Breast epithelium (tissue), 4 donors: Measurements from ENCODE around the gene CCDC148. TPM values are rescaled to one million over a fixed set of nuclear protein-coding genes. Genes with fewer than 3 reads are reported as not detected.

Experiments used
- DNase-seq, 2 donors: peaks; one replicate each; pipeline ENCODE4 v3.0.0-alpha.2; 2019; ENCODE audit warnings: low spot score in 2 of 2
- H3K27ac ChIP-seq, 2 donors: fragments of 200-600 bp; sonication (generic) in 1 of 2; one replicate each; pipeline ENCODE4 v1.5.1; 2016 to 2019; ENCODE audit warnings: mild to moderate bottlenecking in 1 of 2
- H3K27me3 ChIP-seq, 2 donors: fragments of 200-600 bp; sonication (generic) in 1 of 2; one replicate each; pipeline versions ENCODE4 v1.5.1 to v1.6.0; 2017 to 2019; ENCODE audit warnings: control low read depth in 1 of 2, mild to moderate bottlenecking in 1 of 2
- H3K36me3 ChIP-seq: fragments of 200-600 bp; one replicate; pipeline ENCODE4 v1.5.1; 2019
- H3K4me1 ChIP-seq, 2 donors: fragments of 200-600 bp; sonication (generic); one replicate each; pipeline ENCODE4 v1.5.1; 2016 to 2019; ENCODE audit warnings: control low read depth in 1 of 2
- H3K4me3 ChIP-seq, 3 donors: fragments of 200-600 bp; sonication (generic); 1 replicate in 2 of 3; 2 replicates in 1 of 3; pipeline ENCODE4 v1.5.1; 2016 to 2019; ENCODE audit warnings: mild to moderate bottlenecking in 3 of 3, moderate library complexity in 2 of 3
- H3K9me3 ChIP-seq, 2 donors: fragments of 200-600 bp; sonication (generic) in 1 of 2; one replicate each; pipeline ENCODE4 v1.5.1; 2016 to 2019; ENCODE audit warnings: control low read depth in 1 of 2
- CTCF ChIP-seq, 3 donors: fragments of 450-650 bp; IDR thresholded peaks; one replicate each; pipeline ENCODE4 v1.5.1; 2016 to 2017; ENCODE audit warnings: antibody characterized with exemption in 3 of 3, mild to moderate bottlenecking in 3 of 3, moderate library complexity in 3 of 3
- POLR2A ChIP-seq: fragments of 450-650 bp; IDR thresholded peaks from one replicate; pipeline ENCODE4 v1.6.1; 2016; ENCODE audit warnings: antibody characterized with exemption, mild to moderate bottlenecking, moderate library complexity
- POLR2AphosphoS5 ChIP-seq, 3 donors: sonication (generic); formaldehyde crosslinking; IDR thresholded peaks; one replicate each; pipeline ENCODE4 v1.6.1; 2017; ENCODE audit warnings: antibody characterized with exemption in 3 of 3
- intact Hi-C: fragments of 100-400 bp; cut with DNase I; formaldehyde crosslinking; loops from one replicate; pipeline ENCODE4 v1.15.1; 2023; ENCODE audit warnings: low total_unique reads
- total RNA-seq, 3 donors: library from RNA; depleted of rRNA; stranded (reverse); fragments of >200 nt; gene quantifications; one replicate each; pipeline ENCODE4 v1.1.0, GENCODE V29; 2016

CCDC148 gene
- total RNA-seq, 3 donors from 2014 or later = 1.4 to 9.8 (median 4.6) TPM

GRCh38 chr2:158144914-158145625 lies 311.5 kb downstream of the CCDC148 start:
- no peak for DNase-seq
- no peaks in the 10 kb centered on the region for H3K36me3 ChIP-seq
- no peaks in the 10 kb centered on the region for H3K9me3 ChIP-seq
- intact Hi-C loops = no loop called here
- H3K4me3 ChIP-seq = no peak overlapping the region
- H3K27ac ChIP-seq = no peak overlapping the region
- no peaks in the 10 kb centered on the region for H3K27me3 ChIP-seq
- H3K4me1 ChIP-seq = no peaks in the 10 kb centered on the region
- TF ChIP-seq POLR2A (no peak), POLR2AphosphoS5 (IDR thresholded peaks at IDR 0.05) (no peak), CTCF (IDR thresholded peaks at IDR 0.05) (no peak)

DNA sequence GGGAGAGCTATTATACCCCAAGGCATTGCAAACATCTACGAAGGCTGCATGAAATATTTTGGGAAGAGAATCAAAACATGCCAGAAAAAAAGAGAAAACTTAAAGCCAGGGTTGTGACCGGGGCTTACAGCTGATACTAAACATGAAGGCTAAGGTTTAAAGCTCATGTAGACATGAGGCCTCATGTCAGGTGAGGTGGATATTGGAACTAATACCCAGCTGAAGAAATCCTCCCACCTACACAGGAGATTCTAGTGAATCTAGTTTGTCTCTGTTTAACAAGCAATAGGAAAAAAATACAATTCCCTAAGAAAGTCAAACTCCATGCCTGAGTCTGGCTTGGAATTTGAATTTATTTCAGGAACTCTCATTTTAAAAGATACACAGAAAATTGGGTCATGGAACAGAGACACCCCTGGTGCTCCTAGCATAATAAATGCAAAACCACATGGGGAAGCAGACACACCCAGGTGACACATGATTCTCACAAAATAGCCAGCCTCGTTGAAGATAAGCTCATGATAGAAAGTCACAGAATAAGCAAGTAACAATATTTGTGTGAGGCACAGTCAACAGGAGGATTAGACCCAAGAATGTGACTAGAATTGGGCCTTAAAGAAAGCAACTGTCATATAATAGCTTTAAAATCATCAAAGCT lies 312.7 kb downstream of the CCDC148 start:
- H3K4me3 ChIP-seq = no peak overlapping the region
- no peak for TF ChIP-seq POLR2AphosphoS5 (IDR thresholded peaks at IDR 0.05)
- no peak for TF ChIP-seq CTCF (IDR thresholded peaks at IDR 0.05)
- TF ChIP-seq POLR2A = no peak
- no peaks in the 10 kb centered on the region for H3K4me1 ChIP-seq
- no peaks in the 10 kb centered on the region for H3K36me3 ChIP-seq
- H3K9me3 ChIP-seq = no peaks in the 10 kb centered on the region
- intact Hi-C loops = no loop called here
- H3K27me3 ChIP-seq = no peaks in the 10 kb centered on the region
- no peak overlapping the region for H3K27ac ChIP-seq
- no peak for DNase-seq

DNA sequence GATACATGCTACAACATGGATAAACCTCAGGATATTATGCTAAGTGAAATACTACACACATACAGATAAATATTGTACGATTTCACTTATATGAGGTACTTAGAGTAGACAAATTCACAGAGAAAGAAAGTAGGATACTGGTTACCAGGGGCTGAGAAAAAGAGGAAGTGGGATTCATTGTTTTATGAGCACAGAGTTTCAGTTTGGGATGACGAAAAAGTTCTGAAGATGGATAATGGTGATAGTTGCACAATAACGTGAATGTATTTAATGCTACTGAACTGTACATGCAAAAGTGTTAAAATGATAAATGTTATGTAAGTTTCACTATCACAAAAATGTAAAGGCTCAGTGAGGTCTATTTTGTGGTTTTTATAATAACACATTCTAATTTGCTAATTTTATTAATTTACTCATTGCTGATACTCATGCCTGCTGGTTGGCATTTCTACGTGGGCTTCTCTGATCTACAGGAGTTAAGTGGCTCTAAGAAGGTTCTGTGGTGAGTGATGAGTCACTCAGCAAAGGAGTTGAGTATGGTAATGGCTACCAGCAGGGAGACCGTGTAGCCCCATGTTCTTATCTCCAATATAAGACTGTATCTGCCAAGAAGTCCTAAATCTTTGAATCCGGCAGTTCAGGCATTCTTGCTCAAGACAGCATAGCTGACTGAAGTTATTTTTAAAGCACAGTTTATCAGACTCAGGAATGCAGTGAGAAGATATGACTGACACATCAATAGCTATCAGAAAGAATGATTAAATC lies 313.8 kb downstream of the CCDC148 start:
- H3K27ac ChIP-seq = no peak overlapping the region
- intact Hi-C loops = no loop called here
- no peak for DNase-seq
- TF ChIP-seq POLR2AphosphoS5 (IDR thresholded peaks at IDR 0.05) (no peak), POLR2A (no peak), CTCF (IDR thresholded peaks at IDR 0.05) (no peak)
- no peaks in the 10 kb centered on the region for H3K27me3 ChIP-seq
- no peaks in the 10 kb centered on the region for H3K36me3 ChIP-seq
- no peaks in the 10 kb centered on the region for H3K9me3 ChIP-seq
- H3K4me1 ChIP-seq = no peaks in the 10 kb centered on the region
- H3K4me3 ChIP-seq = no peak overlapping the region

DNA sequence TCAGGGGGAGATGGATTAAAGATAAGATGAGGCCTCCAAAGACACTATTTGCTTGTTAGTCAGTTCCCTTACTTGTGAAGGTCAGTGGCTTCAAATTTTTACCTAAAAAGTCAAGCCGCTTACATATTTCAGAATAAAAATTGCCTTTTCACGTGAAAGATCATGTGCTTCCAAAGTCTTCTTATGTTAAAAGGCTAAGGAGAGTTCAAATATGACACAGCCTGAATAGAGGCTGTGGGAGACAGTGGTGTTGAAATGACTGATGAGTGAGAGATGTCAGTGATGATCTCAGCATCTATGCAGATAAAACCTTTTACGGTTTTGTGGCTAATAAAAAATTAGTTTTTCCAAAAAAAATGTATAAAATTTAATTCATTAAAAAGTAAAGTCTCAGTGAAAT lies 314.4 kb downstream of the CCDC148 start:
- TF ChIP-seq POLR2AphosphoS5 (IDR thresholded peaks at IDR 0.05) = no peak
- TF ChIP-seq POLR2A = no peak
- TF ChIP-seq CTCF (IDR thresholded peaks at IDR 0.05) = no peak
- intact Hi-C loops = no loop called here
- no peak for DNase-seq
- Histone ChIP-seq H3K4me1 (no peaks in the 10 kb centered on the region), H3K27ac (no peak overlapping the region), H3K4me3 (no peak overlapping the region), H3K36me3 (no peaks in the 10 kb centered on the region), H3K9me3 (no peaks in the 10 kb centered on the region), H3K27me3 (no peaks in the 10 kb centered on the region)

DNA sequence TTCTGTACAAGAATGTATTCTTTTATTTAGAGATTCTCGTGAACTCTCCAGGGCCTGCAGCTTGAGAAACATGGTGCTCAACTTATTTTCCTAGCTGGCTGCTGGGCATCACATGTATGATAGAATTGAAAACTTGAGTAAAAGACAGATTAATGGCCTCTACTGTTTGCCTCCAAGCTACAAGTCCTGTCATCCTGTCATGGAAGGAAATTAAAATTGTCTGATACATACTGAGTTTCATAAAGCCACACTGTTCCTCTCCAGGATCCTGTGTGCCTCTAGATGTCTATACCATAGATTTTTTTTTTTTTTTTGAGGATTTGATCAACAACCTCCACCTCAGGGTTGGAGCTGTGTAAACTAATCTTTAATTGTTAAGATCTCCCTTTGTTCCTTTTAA lies 316.4 kb downstream of the CCDC148 start:
- Histone ChIP-seq H3K27ac (no peak overlapping the region), H3K9me3 (no peaks in the 10 kb centered on the region), H3K4me3 (no peak overlapping the region), H3K4me1 (no peaks in the 10 kb centered on the region), H3K27me3 (no peaks in the 10 kb centered on the region), H3K36me3 (no peaks in the 10 kb centered on the region)
- TF ChIP-seq POLR2A (no peak), POLR2AphosphoS5 (IDR thresholded peaks at IDR 0.05) (no peak), CTCF (IDR thresholded peaks at IDR 0.05) (no peak)
- intact Hi-C loops = no loop called here
- DNase-seq = no peak
